ENCODE measurements around the gene IL3RA.

The IL3RA gene

DNA sequence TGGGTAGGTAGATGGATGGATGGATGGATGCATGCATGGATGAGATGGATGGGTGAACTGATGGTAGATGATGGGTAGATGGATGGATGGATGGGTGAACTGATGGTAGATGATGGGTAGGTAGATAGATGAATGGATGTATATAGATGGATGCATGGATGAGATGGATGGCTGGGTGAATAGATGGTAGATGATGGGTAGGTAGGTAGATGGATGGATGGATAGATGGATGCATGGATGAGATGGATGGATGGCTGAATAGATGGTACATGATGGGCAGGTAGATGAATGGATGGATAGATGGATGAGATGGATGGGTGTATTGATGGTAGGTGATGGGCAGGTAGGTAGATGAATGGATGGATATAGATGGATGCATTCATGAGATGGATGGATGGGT lies 70.5 kb downstream of the IL3RA start:
- Histone ChIP-seq H3K4me1 (ENCODE audit: insufficient read depth, low read length, severe bottlenecking) (no peaks in the 10 kb centered on the region), H3K9ac (ENCODE audit: low read length) (no peak overlapping the region), H4K20me1 (ENCODE audit: insufficient read depth, low read length) (no peaks in the 10 kb centered on the region), H3F3A (ENCODE audit: insufficient read depth, low read length) (no peaks in the 10 kb centered on the region), H3K27ac (ENCODE audit: low read depth, low read length, poor library complexity, severe bottlenecking) (no peak overlapping the region), H3K4me3 (ENCODE audit: low read depth, low read length, poor library complexity, severe bottlenecking) (no peak overlapping the region), H3K9me2 (ENCODE audit: low read depth, low read length) (no peaks in the 10 kb centered on the region), H3K79me2 (ENCODE audit: insufficient read depth, low read length) (no peaks in the 10 kb centered on the region), H3K4me2 (ENCODE audit: low read length) (no peak overlapping the region), H2AFZ (ENCODE audit: low read length) (no peak overlapping the region), H3K9me3 (ENCODE audit: low read length) (no peaks in the 10 kb centered on the region), H3K36me3 (ENCODE audit: insufficient read depth, low read length) (peaks cover 69% of the 10 kb centered on the region), H3K27me3 (ENCODE audit: insufficient read depth, low read length) (no peaks in the 10 kb centered on the region)
- TF ChIP-seq EZH2 (IDR thresholded peaks at IDR 0.05; ENCODE audit: borderline replicate concordance, low read length): no peak
- no peak for TF ChIP-seq CTCF (IDR thresholded peaks at IDR 0.05; ENCODE audit: low read length)

DNA sequence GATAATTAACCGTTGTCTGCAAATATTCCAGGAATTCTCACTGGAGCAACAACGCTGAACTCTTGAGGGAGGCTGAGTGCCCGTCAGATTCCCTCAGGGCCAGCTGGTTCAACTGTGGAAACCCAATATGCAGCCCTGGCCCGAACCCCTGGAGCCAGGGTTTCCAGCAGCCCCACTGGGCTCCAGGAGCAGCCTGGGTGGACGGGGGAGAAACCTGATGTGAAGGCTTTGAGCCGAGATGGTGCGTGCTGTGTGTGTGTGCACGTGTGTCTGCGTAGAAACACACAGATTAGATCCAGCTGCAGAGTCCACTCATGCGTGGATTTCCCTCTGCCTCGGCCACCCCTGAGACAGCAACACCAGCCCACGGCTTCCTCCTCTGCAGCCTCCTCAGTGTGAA lies 74.7 kb downstream of the IL3RA start:
- Histone ChIP-seq H4K20me1 (ENCODE audit: insufficient read depth, low read length) (no peaks in the 10 kb centered on the region), H3K4me2 (ENCODE audit: low read length) (no peak overlapping the region), H3K9me2 (ENCODE audit: low read depth, low read length) (no peaks in the 10 kb centered on the region), H3K4me1 (ENCODE audit: insufficient read depth, low read length, severe bottlenecking) (no peaks in the 10 kb centered on the region), H3K4me3 (ENCODE audit: low read depth, low read length, poor library complexity, severe bottlenecking) (no peak overlapping the region), H3F3A (ENCODE audit: insufficient read depth, low read length) (no peaks in the 10 kb centered on the region), H2AFZ (ENCODE audit: low read length) (no peak overlapping the region), H3K9me3 (ENCODE audit: low read length) (no peaks in the 10 kb centered on the region), H3K9ac (ENCODE audit: low read length) (no peak overlapping the region), H3K27me3 (ENCODE audit: insufficient read depth, low read length) (no peaks in the 10 kb centered on the region), H3K27ac (ENCODE audit: low read depth, low read length, poor library complexity, severe bottlenecking) (no peak overlapping the region), H3K79me2 (ENCODE audit: insufficient read depth, low read length) (no peaks in the 10 kb centered on the region), H3K36me3 (ENCODE audit: insufficient read depth, low read length) (peaks cover 59% of the 10 kb centered on the region)
- no peak for TF ChIP-seq CTCF (IDR thresholded peaks at IDR 0.05; ENCODE audit: low read length)

GRCh38 chrX:1412551-1413161 lies 76.1 kb downstream of the IL3RA start:
- H3K27ac ChIP-seq (ENCODE audit: low read depth, low read length, poor library complexity, severe bottlenecking): no peak overlapping the region
- no peaks in the 10 kb centered on the region for H4K20me1 ChIP-seq (ENCODE audit: insufficient read depth, low read length)
- H3K36me3 ChIP-seq (ENCODE audit: insufficient read depth, low read length): peaks cover 59% of the 10 kb centered on the region
- no peak overlapping the region for H3K4me2 ChIP-seq (ENCODE audit: low read length)
- H3F3A ChIP-seq (ENCODE audit: insufficient read depth, low read length): no peaks in the 10 kb centered on the region
- H3K4me1 ChIP-seq (ENCODE audit: insufficient read depth, low read length, severe bottlenecking): no peaks in the 10 kb centered on the region
- H3K79me2 ChIP-seq (ENCODE audit: insufficient read depth, low read length): no peaks in the 10 kb centered on the region
- no peaks in the 10 kb centered on the region for H3K9me2 ChIP-seq (ENCODE audit: low read depth, low read length)
- no peak overlapping the region for H3K4me3 ChIP-seq (ENCODE audit: low read depth, low read length, poor library complexity, severe bottlenecking)
- no peaks in the 10 kb centered on the region for H3K27me3 ChIP-seq (ENCODE audit: insufficient read depth, low read length)
- H3K9me3 ChIP-seq (ENCODE audit: low read length): no peaks in the 10 kb centered on the region
- TF ChIP-seq EZH2 (IDR thresholded peaks at IDR 0.05; ENCODE audit: borderline replicate concordance, low read length) (no peak), CTCF (IDR thresholded peaks at IDR 0.05; ENCODE audit: low read length) (no peak)
- no peak overlapping the region for H2AFZ ChIP-seq (ENCODE audit: low read length)
- no peak overlapping the region for H3K9ac ChIP-seq (ENCODE audit: low read length)
